K562 (cell line): ENCODE data around the gene CNN3. TPM values are rescaled to one million over a fixed set of nuclear protein-coding genes. Genes with fewer than 3 reads are reported as not detected.

Experiments
- ATAC-seq: fragments of 200-7000 bp; cut with Tn5 transposase; 3 replicates; pipeline ENCODE4 v1.9.1; 2020; ENCODE audit warnings: moderate library complexity
- BruUV-seq: library from RNA; stranded (reverse); fragments of 400-500 nt; replicated peaks from 2 replicates; lab custom pipeline; 2021; lab: Mats Ljungman, UMichigan
- CTCF ChIA-PET: fragments of 300-600 bp; formaldehyde crosslinking; extraction: SDS; loops from one replicate; lab custom pipeline; 2021; ENCODE audit warnings: low intra/inter-chr PET ratio; lab: Yijun Ruan, JAX
- POLR2A ChIA-PET: fragments of 300-600, 350-650 bp; sonication (Branson Sonifier 250); formaldehyde crosslinking; extraction: SDS; loops from one replicate; lab custom pipeline; 2021; ENCODE audit warnings: antibody characterized with exemption, inconsistent platforms; lab: Yijun Ruan, JAX
- DNase-seq, 4 experiments: peaks; one replicate each; pipeline versions ENCODE4 v3.0.0 to v3.0.0-alpha.2; 2011 to 2018; ENCODE audit warnings: low spot score in 3 of 4, mixed read lengths in 3 of 4; ENCODE audit errors: extremely low read depth in 1 of 4
- FAIRE-seq: peaks from 2 replicates; lab custom pipeline; 2011; peaks lifted over from hg19 to GRCh38; lab: Jason Lieb, UNC
- H2AFZ ChIP-seq: 2 replicates; pipeline ENCODE4 v1.6.0; 2011; ENCODE audit warnings: low read depth, low read length, control low read depth, inconsistent platforms
- H3K27ac ChIP-seq: fragments of 200-600 bp; 3 replicates; pipeline ENCODE4 v1.8.0; 2011; ENCODE audit warnings: low read depth, mild to moderate bottlenecking, control low read depth, inconsistent platforms, low read length, moderate library complexity, mixed read lengths; ENCODE audit errors: extremely low read depth
- H3K27me3 ChIP-seq, 2 experiments: fragments of 300-600 bp in 1 of 2; 2 replicates in 1 of 2; 3 replicates in 1 of 2; pipeline versions ENCODE4 v1.6.0 to v1.8.0; 2011; ENCODE audit warnings: inconsistent platforms in 2 of 2, low read length in 2 of 2, mild to moderate bottlenecking in 1 of 2, mixed read lengths in 1 of 2, moderate library complexity in 1 of 2; ENCODE audit not compliant: control insufficient read depth in 2 of 2, insufficient read depth in 2 of 2
- H3K36me3 ChIP-seq: fragments of 300-600 bp; 3 replicates; pipeline ENCODE4 v1.8.0; 2011; ENCODE audit warnings: mild to moderate bottlenecking, low read length, inconsistent platforms; ENCODE audit not compliant: control insufficient read depth, insufficient read depth
- H3K4me1 ChIP-seq, 2 experiments: fragments of 200-600 bp in 1 of 2; replicated peaks in 1 of 2; 2 replicates in 1 of 2; 3 replicates in 1 of 2; pipeline versions ENCODE4 v1.5.1 to v1.8.0; 2011; ENCODE audit warnings: inconsistent platforms in 2 of 2, low read length in 2 of 2, mild to moderate bottlenecking in 1 of 2, mixed read lengths in 1 of 2, moderate library complexity in 1 of 2; ENCODE audit not compliant: control insufficient read depth in 2 of 2, insufficient read depth in 2 of 2
- H3K4me2 ChIP-seq: 2 replicates; pipeline ENCODE4 v1.6.1; 2011; ENCODE audit warnings: low read length, control low read depth, inconsistent platforms, mixed read lengths; ENCODE audit not compliant: insufficient read depth
- H3K4me3 ChIP-seq: fragments of 200-600 bp; sonication (generic), shearing (Covaris generic); 2 replicates; pipeline ENCODE4 v1.5.1; 2016; ENCODE audit warnings: control low read depth, inconsistent platforms
- H3K79me2 ChIP-seq: fragments of 200-600 bp; 3 replicates; pipeline ENCODE4 v1.8.0; 2011; ENCODE audit warnings: low read length, inconsistent platforms; ENCODE audit not compliant: control insufficient read depth, insufficient read depth
- H3K9ac ChIP-seq, 2 experiments: 2 replicates each; pipeline versions ENCODE4 v1.6.0 to v1.6.1; 2011; ENCODE audit warnings: low read depth in 2 of 2, low read length in 2 of 2, control low read depth in 1 of 2, inconsistent platforms in 1 of 2, mild to moderate bottlenecking in 1 of 2, mixed read lengths in 1 of 2; ENCODE audit not compliant: insufficient read depth in 1 of 2
- H3K9me1 ChIP-seq: one replicate; pipeline ENCODE4 v1.6.0; 2011; ENCODE audit warnings: inconsistent platforms, mild to moderate bottlenecking, low read length, moderate library complexity; ENCODE audit not compliant: control insufficient read depth, insufficient read depth
- H3K9me3 ChIP-seq: replicated peaks from 2 replicates; pipeline ENCODE4 v1.5.1; 2011; ENCODE audit warnings: low read depth, low read length, inconsistent platforms; ENCODE audit not compliant: control insufficient read depth, insufficient read depth
- H4K20me1 ChIP-seq: replicated peaks from 2 replicates; pipeline ENCODE4 v1.6.1; 2011; ENCODE audit warnings: low read length, inconsistent platforms, mixed read lengths; ENCODE audit not compliant: control insufficient read depth, insufficient read depth
- ILK ChIP-seq: fragments of 450-650 bp; IDR thresholded peaks from 2 replicates; pipeline ENCODE4 v1.6.1; 2016; ENCODE audit warnings: missing genetic modification characterization, low read depth, mild to moderate bottlenecking, missing compliant biosample characterization, moderate library complexity, borderline replicate concordance
- KAT7 ChIP-seq: sonication (generic); formaldehyde crosslinking; IDR thresholded peaks from 2 replicates; pipeline ENCODE4 v1.8.0; 2022; ENCODE audit warnings: missing genetic modification reagents, mild to moderate bottlenecking, borderline replicate concordance
- PPARD ChIP-seq: fragments of 250-450 bp; sonication (Bioruptor Pico); IDR thresholded peaks from 2 replicates; pipeline ENCODE4 v1.8.0; 2022; ENCODE audit warnings: inconsistent platforms, mild to moderate bottlenecking, moderate library complexity
- SMARCC2 ChIP-seq: fragments of 450-650 bp; IDR thresholded peaks from 2 replicates; pipeline ENCODE4 v1.6.1; 2017; ENCODE audit warnings: antibody characterized with exemption, moderate library complexity, mild to moderate bottlenecking, low read depth
- ZNF347 ChIP-seq: fragments of 450-650 bp; formaldehyde crosslinking; IDR thresholded peaks from 2 replicates; pipeline ENCODE4 v1.4.0; 2020; ENCODE audit warnings: low read depth, mild to moderate bottlenecking, moderate library complexity
- ZNF445 ChIP-seq: fragments of 250-450 bp; sonication (Bioruptor Pico); IDR thresholded peaks from 2 replicates; pipeline ENCODE4 v1.4.0; 2020; ENCODE audit warnings: low read depth, mild to moderate bottlenecking, moderate library complexity
- ZNF695 ChIP-seq: fragments of 450-650 bp; formaldehyde crosslinking; IDR thresholded peaks from 2 replicates; pipeline ENCODE4 v1.4.0; 2020; ENCODE audit warnings: mild to moderate bottlenecking, moderate library complexity
- ZNF778 ChIP-seq: fragments of 450-650 bp; formaldehyde crosslinking; IDR thresholded peaks from 2 replicates; pipeline ENCODE4 v1.4.0; 2020; ENCODE audit warnings: mild to moderate bottlenecking, moderate library complexity
- WGBS: fragments of 100-300 bp; shearing (Covaris generic); methylation state at CpG from one replicate; pipeline ENCODE4 v1.1.6; 2016; ENCODE audit warnings: low coverage, mixed read lengths; ENCODE audit not compliant: insufficient coverage; ENCODE audit errors: missing lambda C conversion rate; 5-methylcytosine and 5-hydroxymethylcytosine counted together
- in situ Hi-C: fragments of 300-500 bp; cut with MboI; formaldehyde crosslinking; loops from 4 replicates; pipeline ENCODE4 v1.15.0; 2018; ENCODE audit warnings: inconsistent platforms, mixed read lengths
- intact Hi-C: fragments of 100-400 bp; cut with micrococcal nuclease; formaldehyde crosslinking; loops from 2 replicates; pipeline ENCODE4 v1.14.2; 2022
- polyA plus RNA-seq, 8 experiments: library from polyadenylated mRNA; depleted of rRNA in 4 of 8; stranded (reverse) in 5 of 8; unstranded in 3 of 8; fragments of >200 nt; fragmentation: Nextera tagmentation in 2 of 8; fragmentation: Illumina TruSeq in 1 of 8; extraction: Ambion mirVana in 2 of 8; extraction: Trizol in 1 of 8; gene quantifications; 2 replicates each; pipeline versions ENCODE4 v1.2.1 to v1.2.3, GENCODE V29; 2011 to 2014; ENCODE audit warnings: inconsistent platforms in 1 of 8, missing spikeins in 1 of 8
- total RNA-seq, 7 experiments: library from RNA; depleted of rRNA in 6 of 7; stranded (reverse); fragments of >200 nt in 6 of 7; fragmentation: Illumina TruSeq in 2 of 7; extraction: Trizol in 2 of 7; gene quantifications; 2 replicates each; pipeline versions ENCODE4 v1.2.1 to v1.2.3, GENCODE V29; 2011 to 2021; ENCODE audit warnings: low replicate concordance in 1 of 7
- TF ChIP-seq, protein P1 (sequence below): fragments of 450-650 bp; IDR thresholded peaks from 2 replicates; pipeline ENCODE4 v1.6.1; 2016; ENCODE audit warnings: antibody characterized with exemption
- TF ChIP-seq, protein P2 (sequence below): fragments of 450-650 bp; IDR thresholded peaks from 2 replicates; pipeline ENCODE4 v1.6.1; 2016; ENCODE audit warnings: low read depth

CNN3 gene
- total and polyA plus RNA-seq, 9 of the 15 experiments (the other 6 are each of a cell fraction or from before 2014, with no cell fraction given): 0.06 to 0.62 (median 0.18) TPM; not detected in 4

DNA sequence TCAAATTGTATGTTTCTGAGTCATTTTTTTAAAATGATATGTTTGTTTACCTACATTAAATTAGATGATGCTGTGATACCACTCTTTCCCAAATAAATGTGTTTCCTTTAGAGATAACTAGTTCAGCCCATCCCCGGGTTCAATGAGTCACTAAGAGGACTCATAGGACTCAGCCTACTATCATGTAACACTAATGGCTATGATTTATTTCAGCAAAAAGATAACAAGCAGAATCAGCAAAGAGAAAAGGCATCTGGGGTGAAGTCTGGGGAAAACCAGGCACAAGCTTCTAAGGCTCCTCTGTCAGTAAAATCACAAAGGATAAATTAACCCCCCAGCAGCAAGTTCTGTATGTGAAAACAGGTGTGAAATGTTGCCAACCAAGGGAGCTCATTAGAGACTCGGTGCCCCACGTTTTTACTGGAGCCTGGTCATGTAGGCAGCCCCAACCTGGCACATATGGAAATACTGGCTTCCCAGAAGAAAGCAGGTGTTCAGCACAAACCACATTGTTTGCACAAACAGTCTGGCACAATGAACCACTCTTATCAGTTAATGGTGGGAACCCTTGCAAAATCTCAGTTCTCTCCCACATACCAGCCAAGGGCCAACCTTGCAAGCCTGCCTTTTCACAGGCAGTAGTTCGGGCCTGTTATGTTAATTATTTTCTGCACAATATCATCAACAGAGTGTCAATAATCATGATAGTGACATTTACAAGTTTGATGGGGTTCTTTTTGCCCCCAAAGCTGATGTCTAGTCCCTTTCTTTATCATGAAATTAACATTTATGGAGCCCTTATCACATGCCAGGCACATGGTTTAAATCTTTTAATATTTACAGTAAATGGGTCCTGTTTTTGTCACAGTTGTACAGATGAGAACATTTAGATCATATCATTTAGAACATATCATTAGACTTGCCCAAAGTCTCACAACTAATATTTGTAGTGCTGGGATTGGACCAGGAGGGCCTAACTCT, 23.1 kb upstream of the CNN3 start:
- Histone ChIP-seq H3K36me3 (no peaks in the 10 kb centered on the region), H3K4me2 (no peak overlapping the region), H3K9me3 (0 out of 2 replicates have a peak, but pooled peaks cover 2% of the 10 kb centered on the region), H3K9me1 (no peaks in the 10 kb centered on the region), H3K79me2 (no peaks in the 10 kb centered on the region), H3K4me3 (no peak overlapping the region), H3K9ac (no peak overlapping the region), H2AFZ (no peak overlapping the region), H3K27ac (no peak overlapping the region), H4K20me1 (no peaks in the 10 kb centered on the region), H3K4me1 (no peaks in the 10 kb centered on the region), H3K27me3 (peaks cover 2 to 5% of the 10 kb centered on the region in 2 experiments; a peak in 2 of 5 replicates)
- DNase-seq (no peak), ATAC-seq (no peak), FAIRE-seq (no peak)
- ChIA-PET POLR2A (no interaction called here), CTCF (no interaction called here)
- no TSS peak for BruUV-seq
- 2% methylated on average over 4 of the region's 4 CpGs for WGBS
- no peak for TF ChIP-seq ZNF695 (CRISPR knock-in tag)
- TF ChIP-seq ZNF778 (CRISPR knock-in tag): no peak
- TF ChIP-seq, protein P1, sequence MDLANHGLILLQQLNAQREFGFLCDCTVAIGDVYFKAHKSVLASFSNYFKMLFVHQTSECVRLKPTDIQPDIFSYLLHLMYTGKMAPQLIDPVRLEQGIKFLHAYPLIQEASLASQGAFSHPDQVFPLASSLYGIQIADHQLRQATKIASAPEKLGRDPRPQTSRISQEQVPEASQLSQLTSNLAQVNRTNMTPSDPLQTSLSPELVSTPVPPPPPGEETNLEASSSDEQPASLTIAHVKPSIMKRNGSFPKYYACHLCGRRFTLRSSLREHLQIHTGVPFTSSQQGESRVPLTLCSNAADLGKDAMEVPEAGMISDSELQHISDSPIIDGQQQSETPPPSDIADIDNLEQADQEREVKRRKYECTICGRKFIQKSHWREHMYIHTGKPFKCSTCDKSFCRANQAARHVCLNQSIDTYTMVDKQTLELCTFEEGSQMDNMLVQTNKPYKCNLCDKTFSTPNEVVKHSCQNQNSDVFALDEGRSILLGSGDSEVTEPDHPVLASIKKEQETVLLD: no peak
- TF ChIP-seq ZNF445: no peak
- TF ChIP-seq ZNF347: no peak
- TF ChIP-seq PPARD (CRISPR knock-in tag): no peak
- TF ChIP-seq SMARCC2: no peak
- no peak for TF ChIP-seq KAT7 (CRISPR knock-in tag)
- TF ChIP-seq, protein P2, sequence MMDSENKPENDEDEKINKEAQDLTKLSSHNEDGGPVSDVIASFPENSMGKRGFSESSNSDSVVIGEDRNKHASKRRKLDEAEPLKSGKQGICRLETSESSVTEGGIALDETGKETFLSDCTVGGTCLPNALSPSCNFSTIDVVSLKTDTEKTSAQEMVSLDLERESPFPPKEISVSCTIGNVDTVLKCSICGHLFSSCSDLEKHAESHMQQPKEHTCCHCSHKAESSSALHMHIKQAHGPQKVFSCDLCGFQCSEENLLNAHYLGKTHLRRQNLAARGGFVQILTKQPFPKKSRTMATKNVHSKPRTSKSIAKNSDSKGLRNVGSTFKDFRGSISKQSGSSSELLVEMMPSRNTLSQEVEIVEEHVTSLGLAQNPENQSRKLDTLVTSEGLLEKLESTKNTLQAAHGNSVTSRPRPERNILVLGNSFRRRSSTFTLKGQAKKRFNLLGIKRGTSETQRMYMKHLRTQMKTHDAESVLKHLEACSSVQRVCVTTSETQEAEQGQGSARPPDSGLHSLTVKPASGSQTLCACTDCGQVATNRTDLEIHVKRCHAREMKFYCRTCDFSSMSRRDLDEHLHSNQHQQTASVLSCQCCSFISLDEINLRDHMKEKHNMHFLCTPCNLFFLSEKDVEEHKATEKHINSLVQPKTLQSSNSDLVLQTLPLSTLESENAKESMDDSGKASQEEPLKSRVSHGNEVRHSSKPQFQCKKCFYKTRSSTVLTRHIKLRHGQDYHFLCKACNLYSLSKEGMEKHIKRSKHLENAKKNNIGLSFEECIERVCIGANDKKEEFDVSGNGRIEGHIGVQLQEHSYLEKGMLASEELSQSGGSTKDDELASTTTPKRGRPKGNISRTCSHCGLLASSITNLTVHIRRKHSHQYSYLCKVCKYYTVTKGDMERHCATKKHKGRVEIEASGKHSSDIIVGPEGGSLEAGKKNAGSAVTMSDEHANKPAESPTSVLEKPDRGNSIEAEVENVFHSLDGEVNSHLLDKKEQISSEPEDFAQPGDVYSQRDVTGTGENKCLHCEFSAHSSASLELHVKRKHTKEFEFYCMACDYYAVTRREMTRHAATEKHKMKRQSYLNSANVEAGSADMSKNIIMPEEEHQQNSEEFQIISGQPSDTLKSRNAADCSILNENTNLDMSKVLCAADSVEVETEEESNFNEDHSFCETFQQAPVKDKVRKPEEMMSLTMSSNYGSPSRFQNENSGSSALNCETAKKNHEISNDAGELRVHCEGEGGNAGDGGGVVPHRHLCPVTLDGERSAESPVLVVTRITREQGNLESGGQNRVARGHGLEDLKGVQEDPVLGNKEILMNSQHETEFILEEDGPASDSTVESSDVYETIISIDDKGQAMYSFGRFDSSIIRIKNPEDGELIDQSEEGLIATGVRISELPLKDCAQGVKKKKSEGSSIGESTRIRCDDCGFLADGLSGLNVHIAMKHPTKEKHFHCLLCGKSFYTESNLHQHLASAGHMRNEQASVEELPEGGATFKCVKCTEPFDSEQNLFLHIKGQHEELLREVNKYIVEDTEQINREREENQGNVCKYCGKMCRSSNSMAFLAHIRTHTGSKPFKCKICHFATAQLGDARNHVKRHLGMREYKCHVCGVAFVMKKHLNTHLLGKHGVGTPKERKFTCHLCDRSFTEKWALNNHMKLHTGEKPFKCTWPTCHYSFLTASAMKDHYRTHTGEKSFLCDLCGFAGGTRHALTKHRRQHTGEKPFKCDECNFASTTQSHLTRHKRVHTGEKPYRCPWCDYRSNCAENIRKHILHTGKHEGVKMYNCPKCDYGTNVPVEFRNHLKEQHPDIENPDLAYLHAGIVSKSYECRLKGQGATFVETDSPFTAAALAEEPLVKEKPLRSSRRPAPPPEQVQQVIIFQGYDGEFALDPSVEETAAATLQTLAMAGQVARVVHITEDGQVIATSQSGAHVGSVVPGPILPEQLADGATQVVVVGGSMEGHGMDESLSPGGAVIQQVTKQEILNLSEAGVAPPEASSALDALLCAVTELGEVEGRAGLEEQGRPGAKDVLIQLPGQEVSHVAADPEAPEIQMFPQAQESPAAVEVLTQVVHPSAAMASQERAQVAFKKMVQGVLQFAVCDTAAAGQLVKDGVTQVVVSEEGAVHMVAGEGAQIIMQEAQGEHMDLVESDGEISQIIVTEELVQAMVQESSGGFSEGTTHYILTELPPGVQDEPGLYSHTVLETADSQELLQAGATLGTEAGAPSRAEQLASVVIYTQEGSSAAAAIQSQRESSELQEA: no peak
- no peak for TF ChIP-seq ILK
- intact Hi-C loops: no loop called here
- in situ Hi-C loops: no loop called here
